H1 (cell line): ENCODE measurements around the gene POLE4.

ENCODE experiments used
- BACH1 ChIP-seq: IDR thresholded peaks from 2 replicates; pipeline ENCODE4 v1.6.1; 2012; ENCODE audit warnings: low read length, improper control_type of control experiment
- EP300 ChIP-seq, 2 experiments: IDR thresholded peaks; 1 replicate in 1 of 2; 2 replicates in 1 of 2; pipeline ENCODE4 v1.6.1; 2011 to 2012; ENCODE audit warnings: low read depth in 2 of 2, low read length in 2 of 2, mild to moderate bottlenecking in 2 of 2, borderline replicate concordance in 1 of 2, inconsistent platforms in 1 of 2, moderate library complexity in 1 of 2
- EZH2 ChIP-seq: fragments of 200-600 bp; sonication (generic); IDR thresholded peaks from 2 replicates; pipeline ENCODE4 v1.7.1; 2012; ENCODE audit warnings: low read depth, mild to moderate bottlenecking, moderate library complexity, low read length, inconsistent platforms; ENCODE audit not compliant: severe bottlenecking
- GABPA ChIP-seq: IDR thresholded peaks from 2 replicates; pipeline ENCODE4 v1.6.1; 2011; ENCODE audit warnings: mild to moderate bottlenecking, low read length, moderate library complexity, borderline replicate concordance; ENCODE audit not compliant: insufficient read depth
- KDM4A ChIP-seq: IDR thresholded peaks from one replicate; pipeline ENCODE4 v1.7.1; 2012; ENCODE audit warnings: low read depth, mild to moderate bottlenecking, moderate library complexity, low read length, inconsistent platforms; ENCODE audit not compliant: severe bottlenecking
- PHF8 ChIP-seq: fragments of 200-600 bp; sonication (generic); conservative IDR thresholded peaks from 2 replicates; pipeline ENCODE4 v1.7.1; 2012; ENCODE audit warnings: low read depth, mild to moderate bottlenecking, inconsistent platforms, low read length, moderate library complexity
- POLR2A ChIP-seq, 2 experiments: IDR thresholded peaks; 1 replicate in 1 of 2; 2 replicates in 1 of 2; pipeline ENCODE4 v1.6.1; 2011; ENCODE audit warnings: low read depth in 2 of 2, low read length in 2 of 2, mild to moderate bottlenecking in 2 of 2; ENCODE audit errors: control extremely low read depth in 1 of 2
- POU5F1 ChIP-seq: IDR thresholded peaks from 2 replicates; pipeline ENCODE4 v1.6.1; 2011; ENCODE audit warnings: low read depth, mild to moderate bottlenecking, low read length, moderate library complexity
- RAD21 ChIP-seq, 2 experiments: IDR thresholded peaks in 1 of 2; conservative IDR thresholded peaks in 1 of 2; 2 replicates each; pipeline ENCODE4 v1.6.1; 2011; ENCODE audit warnings: low read depth in 2 of 2, low read length in 2 of 2, improper control_type of control experiment in 1 of 2, inconsistent platforms in 1 of 2, mild to moderate bottlenecking in 1 of 2, moderate library complexity in 1 of 2
- SIN3A ChIP-seq, 2 experiments: IDR thresholded peaks in 1 of 2; conservative IDR thresholded peaks in 1 of 2; 2 replicates each; pipeline ENCODE4 v1.6.1; 2011 to 2012; ENCODE audit warnings: low read length in 2 of 2, improper control_type of control experiment in 1 of 2, low read depth in 1 of 2, mild to moderate bottlenecking in 1 of 2
- ZNF274 ChIP-seq: IDR thresholded peaks from 2 replicates; pipeline ENCODE4 v1.7.0; 2012; ENCODE audit warnings: low read length, borderline replicate concordance; ENCODE audit errors: extremely low read depth
- TF ChIP-seq, protein P1 (sequence below), 3 experiments: IDR thresholded peaks; 1 replicate in 2 of 3; 2 replicates in 1 of 3; pipeline versions ENCODE4 v1.5.1 to v1.6.1; 2011; ENCODE audit warnings: low read length in 3 of 3, mild to moderate bottlenecking in 3 of 3, inconsistent platforms in 2 of 3, low read depth in 1 of 3, moderate library complexity in 1 of 3; ENCODE audit not compliant: insufficient read depth in 1 of 3; ENCODE audit errors: control extremely low read depth in 1 of 3
- TF ChIP-seq, protein P2 (sequence below): IDR thresholded peaks from 2 replicates; pipeline ENCODE4 v1.6.1; 2012; ENCODE audit warnings: inconsistent platforms

DNA sequence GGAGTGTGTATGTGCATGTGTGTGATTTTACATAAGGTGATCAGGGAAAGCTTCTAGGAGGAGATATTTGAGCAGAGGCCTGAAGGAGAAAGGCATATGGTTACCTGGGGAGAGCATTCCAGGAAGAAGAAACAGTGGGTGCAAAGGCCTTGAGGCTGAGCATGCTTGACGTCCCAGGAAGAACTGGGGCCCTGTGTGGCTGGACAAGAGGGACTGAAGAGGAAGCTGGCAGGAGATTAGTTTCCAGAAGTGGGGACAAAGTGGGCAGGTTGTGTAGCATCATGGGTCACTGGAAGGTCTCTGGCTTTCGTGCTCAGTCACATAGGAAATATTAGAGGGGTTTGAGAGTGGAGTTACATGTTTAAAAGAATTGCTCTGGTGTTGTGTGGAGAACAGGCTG lies 42.0 kb upstream of the POLE4 start:
- TF ChIP-seq, protein P1, sequence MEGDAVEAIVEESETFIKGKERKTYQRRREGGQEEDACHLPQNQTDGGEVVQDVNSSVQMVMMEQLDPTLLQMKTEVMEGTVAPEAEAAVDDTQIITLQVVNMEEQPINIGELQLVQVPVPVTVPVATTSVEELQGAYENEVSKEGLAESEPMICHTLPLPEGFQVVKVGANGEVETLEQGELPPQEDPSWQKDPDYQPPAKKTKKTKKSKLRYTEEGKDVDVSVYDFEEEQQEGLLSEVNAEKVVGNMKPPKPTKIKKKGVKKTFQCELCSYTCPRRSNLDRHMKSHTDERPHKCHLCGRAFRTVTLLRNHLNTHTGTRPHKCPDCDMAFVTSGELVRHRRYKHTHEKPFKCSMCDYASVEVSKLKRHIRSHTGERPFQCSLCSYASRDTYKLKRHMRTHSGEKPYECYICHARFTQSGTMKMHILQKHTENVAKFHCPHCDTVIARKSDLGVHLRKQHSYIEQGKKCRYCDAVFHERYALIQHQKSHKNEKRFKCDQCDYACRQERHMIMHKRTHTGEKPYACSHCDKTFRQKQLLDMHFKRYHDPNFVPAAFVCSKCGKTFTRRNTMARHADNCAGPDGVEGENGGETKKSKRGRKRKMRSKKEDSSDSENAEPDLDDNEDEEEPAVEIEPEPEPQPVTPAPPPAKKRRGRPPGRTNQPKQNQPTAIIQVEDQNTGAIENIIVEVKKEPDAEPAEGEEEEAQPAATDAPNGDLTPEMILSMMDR (IDR thresholded peaks at IDR 0.05; ENCODE audit: control extremely low read depth in 1 of 3, insufficient read depth in 1 of 3, low read depth in 1 of 3, low read length in 3 of 3) = no peak
- TF ChIP-seq PHF8 (no peak), GABPA (no peak), POU5F1 (no peak), EP300 (IDR thresholded peaks at IDR 0.05; ENCODE audit: borderline replicate concordance in 1 of 2, low read depth in 2 of 2, low read length in 2 of 2) (no peak), EZH2 (no peak), SIN3A (conservative IDR thresholded peaks at IDR 0.05 in 1 of 2, IDR thresholded peaks at IDR 0.05 in 1 of 2; ENCODE audit: low read depth in 1 of 2, low read length in 2 of 2) (no peak), BACH1 (no peak), POLR2A (IDR thresholded peaks at IDR 0.05; ENCODE audit: control extremely low read depth in 1 of 2, low read depth in 2 of 2, low read length in 2 of 2) (no peak), ZNF274 (no peak), KDM4A (no peak), RAD21 (IDR thresholded peaks at IDR 0.05 in 1 of 2, conservative IDR thresholded peaks at IDR 0.05 in 1 of 2; ENCODE audit: low read depth in 2 of 2, low read length in 2 of 2) (no peak)
- TF ChIP-seq, protein P2, sequence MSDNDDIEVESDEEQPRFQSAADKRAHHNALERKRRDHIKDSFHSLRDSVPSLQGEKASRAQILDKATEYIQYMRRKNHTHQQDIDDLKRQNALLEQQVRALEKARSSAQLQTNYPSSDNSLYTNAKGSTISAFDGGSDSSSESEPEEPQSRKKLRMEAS = no peak
